Upper lobe of left lung (tissue), 4 donors: ENCODE data around the gene CFAP45.

Experiments used
- EP300 ChIP-seq, 4 donors: sonication (generic); formaldehyde crosslinking; IDR thresholded peaks; one replicate each; pipeline ENCODE4 v1.5.1; 2017; ENCODE audit warnings: antibody characterized with exemption in 4 of 4, control low read depth in 2 of 4
- POLR2A ChIP-seq, 4 donors: fragments of 450-650 bp; IDR thresholded peaks; one replicate each; pipeline ENCODE4 v1.5.1; 2016 to 2017; ENCODE audit warnings: antibody characterized with exemption in 4 of 4, mild to moderate bottlenecking in 2 of 4
- POLR2AphosphoS5 ChIP-seq, 2 donors: sonication (generic); formaldehyde crosslinking; IDR thresholded peaks; one replicate each; pipeline ENCODE4 v1.5.1; 2017; ENCODE audit warnings: antibody characterized with exemption in 2 of 2
- TF ChIP-seq, protein P1 (sequence below), 6 experiments: fragments of 450-650 bp in 4 of 6; fragments of 200-600 bp in 2 of 6; sonication (generic) in 2 of 6; IDR thresholded peaks; one replicate each; pipeline ENCODE4 v1.5.1; 2016 to 2019; ENCODE audit warnings: antibody characterized with exemption in 6 of 6

- TF ChIP-seq, protein P1, sequence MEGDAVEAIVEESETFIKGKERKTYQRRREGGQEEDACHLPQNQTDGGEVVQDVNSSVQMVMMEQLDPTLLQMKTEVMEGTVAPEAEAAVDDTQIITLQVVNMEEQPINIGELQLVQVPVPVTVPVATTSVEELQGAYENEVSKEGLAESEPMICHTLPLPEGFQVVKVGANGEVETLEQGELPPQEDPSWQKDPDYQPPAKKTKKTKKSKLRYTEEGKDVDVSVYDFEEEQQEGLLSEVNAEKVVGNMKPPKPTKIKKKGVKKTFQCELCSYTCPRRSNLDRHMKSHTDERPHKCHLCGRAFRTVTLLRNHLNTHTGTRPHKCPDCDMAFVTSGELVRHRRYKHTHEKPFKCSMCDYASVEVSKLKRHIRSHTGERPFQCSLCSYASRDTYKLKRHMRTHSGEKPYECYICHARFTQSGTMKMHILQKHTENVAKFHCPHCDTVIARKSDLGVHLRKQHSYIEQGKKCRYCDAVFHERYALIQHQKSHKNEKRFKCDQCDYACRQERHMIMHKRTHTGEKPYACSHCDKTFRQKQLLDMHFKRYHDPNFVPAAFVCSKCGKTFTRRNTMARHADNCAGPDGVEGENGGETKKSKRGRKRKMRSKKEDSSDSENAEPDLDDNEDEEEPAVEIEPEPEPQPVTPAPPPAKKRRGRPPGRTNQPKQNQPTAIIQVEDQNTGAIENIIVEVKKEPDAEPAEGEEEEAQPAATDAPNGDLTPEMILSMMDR (IDR thresholded peaks at IDR 0.05): no peak
- no peak for TF ChIP-seq EP300 (IDR thresholded peaks at IDR 0.05)
- no peak for TF ChIP-seq POLR2AphosphoS5 (IDR thresholded peaks at IDR 0.05)
- TF ChIP-seq POLR2A (IDR thresholded peaks at IDR 0.05): no peak
These were observed 32.6 kb upstream of the CFAP45 start for GRCh38 chr1:159932296-159933285.
